B cell (primary cell): ENCODE measurements around the gene DMKN. TPM values are rescaled to one million over a fixed set of nuclear protein-coding genes. Genes with fewer than 3 reads are reported as not detected.

Experiments used
- ATAC-seq: fragments of 200-7000 bp; cut with Tn5 transposase; one replicate; pipeline ENCODE4 v1.10.0; 2021; ENCODE audit warnings: low read depth, mild to moderate bottlenecking, moderate number of reproducible peaks, moderate library complexity
- CTCF ChIA-PET: fragments of 350-600 bp; sonication (Branson Sonifier 250); formaldehyde crosslinking; loops from one replicate; lab custom pipeline; 2021; ENCODE audit warnings: antibody characterized with exemption, inconsistent platforms; lab: Charles Lee
- POLR2A ChIA-PET: fragments of 350-600 bp; sonication (Branson Sonifier 250); formaldehyde crosslinking; loops from one replicate; lab custom pipeline; 2021; ENCODE audit warnings: antibody characterized with exemption; lab: Charles Lee
- DNase-seq: peaks from one replicate; pipeline ENCODE4 v3.0.0; 2013
- H2AFZ ChIP-seq: 2 replicates; pipeline ENCODE4 v1.6.1; 2012; ENCODE audit warnings: mild to moderate bottlenecking, low read depth, low read length; ENCODE audit not compliant: insufficient read depth, poor library complexity, severe bottlenecking
- H3K27ac ChIP-seq, 2 donors: 1 replicate in 1 of 2; 2 replicates in 1 of 2; pipeline ENCODE4 v1.5.1; 2012 to 2013; ENCODE audit warnings: low read length in 2 of 2, mild to moderate bottlenecking in 2 of 2, moderate library complexity in 1 of 2
- H3K27me3 ChIP-seq, 4 experiments: fragments of 200-600 bp in 1 of 4; sonication (generic) in 1 of 4; replicated peaks in 1 of 4; 1 replicate in 2 of 4; 2 replicates in 2 of 4; pipeline versions ENCODE4 v1.6.1 to v1.7.0; 2013 to 2016; ENCODE audit warnings: low read length in 3 of 4, mild to moderate bottlenecking in 2 of 4, mixed read lengths in 1 of 4, moderate library complexity in 1 of 4; ENCODE audit not compliant: insufficient read depth in 4 of 4, control insufficient read depth in 3 of 4; ENCODE audit errors: control extremely low read depth in 1 of 4
- H3K36me3 ChIP-seq, 2 experiments: replicated peaks in 1 of 2; 1 replicate in 1 of 2; 2 replicates in 1 of 2; pipeline versions ENCODE4 v1.6.1 to v1.7.1; 2013; ENCODE audit warnings: low read length in 1 of 2; ENCODE audit not compliant: insufficient read depth in 2 of 2, control insufficient read depth in 1 of 2; ENCODE audit errors: control extremely low read depth in 1 of 2, extremely low read depth in 1 of 2
- H3K4me1 ChIP-seq, 2 donors: fragments of 200-600 bp in 1 of 2; sonication (generic) in 1 of 2; 1 replicate in 1 of 2; 2 replicates in 1 of 2; pipeline versions ENCODE4 v1.5.1 to v1.6.1; 2013 to 2017; ENCODE audit warnings: low read length in 2 of 2; ENCODE audit not compliant: control insufficient read depth in 2 of 2, insufficient read depth in 2 of 2
- H3K4me2 ChIP-seq: replicated peaks from 2 replicates; pipeline ENCODE3; 2012; ENCODE audit warnings: mild to moderate bottlenecking, low read depth, low read length; ENCODE audit not compliant: poor library complexity, severe bottlenecking
- H3K4me3 ChIP-seq, 5 experiments: fragments of 200-600 bp in 1 of 5; sonication (generic) in 1 of 5; 1 replicate in 3 of 5; 2 replicates in 2 of 5; pipeline versions ENCODE4 v1.5.1 to v1.7.0; 2011 to 2016; ENCODE audit warnings: low read length in 4 of 5, mild to moderate bottlenecking in 4 of 5, low read depth in 2 of 5, control low read depth in 1 of 5, moderate library complexity in 1 of 5; ENCODE audit not compliant: insufficient read depth in 1 of 5; ENCODE audit errors: control extremely low read depth in 1 of 5, extremely low read depth in 1 of 5
- H3K79me2 ChIP-seq: fragments of 200-600 bp; sonication (generic); one replicate; pipeline ENCODE4 v1.6.0; 2016; ENCODE audit warnings: low read length; ENCODE audit not compliant: control insufficient read depth, insufficient read depth
- H3K9ac ChIP-seq: fragments of 200-600 bp; sonication (generic); 2 replicates; pipeline ENCODE4 v1.6.1; 2017; ENCODE audit warnings: mild to moderate bottlenecking, low read length, moderate library complexity
- H3K9me3 ChIP-seq, 3 donors: one replicate each; pipeline versions ENCODE4 v1.6.1 to v1.7.1; 2013; ENCODE audit warnings: low read length in 2 of 3; ENCODE audit not compliant: control insufficient read depth in 2 of 3, insufficient read depth in 1 of 3; ENCODE audit errors: control extremely low read depth in 1 of 3
- H4K20me1 ChIP-seq: 2 replicates; pipeline ENCODE4 v1.6.0; 2012; ENCODE audit warnings: mild to moderate bottlenecking, low read length; ENCODE audit not compliant: insufficient read depth, control insufficient read depth, poor library complexity, severe bottlenecking
- H3K27ac Mint-ChIP-seq: one replicate; pipeline ENCODE4 v1.8.0; 2021; ENCODE audit warnings: mixed read lengths
- H3K27me3 Mint-ChIP-seq: one replicate; pipeline ENCODE4 v1.8.0; 2021; ENCODE audit warnings: mixed read lengths
- H3K4me1 Mint-ChIP-seq: one replicate; pipeline ENCODE4 v1.8.0; 2021; ENCODE audit warnings: mixed read lengths
- H3K4me3 Mint-ChIP-seq: one replicate; pipeline ENCODE4 v1.8.0; 2021; ENCODE audit warnings: mixed read lengths
- H3K9me3 Mint-ChIP-seq: one replicate; pipeline ENCODE4 v1.8.0; 2022; ENCODE audit warnings: mixed read lengths; ENCODE audit not compliant: insufficient read depth
- EZH2 ChIP-seq: IDR thresholded peaks from 2 replicates; pipeline ENCODE4 v1.6.1; 2012; ENCODE audit warnings: borderline replicate concordance, low read depth, mild to moderate bottlenecking, moderate library complexity, low read length; ENCODE audit not compliant: insufficient read depth, poor library complexity, severe bottlenecking
- WGBS: methylation state at CpG from one replicate; pipeline ENCODE4 v1.1.5; 2013; ENCODE audit warnings: missing lambda C conversion rate; ENCODE audit not compliant: insufficient coverage; 5-methylcytosine and 5-hydroxymethylcytosine counted together
- intact Hi-C: fragments of 100-400 bp; cut with micrococcal nuclease; formaldehyde crosslinking; loops from one replicate; pipeline ENCODE4 v1.10.0; 2022
- polyA plus RNA-seq: library from polyadenylated mRNA; depleted of rRNA; stranded (reverse); fragments of >200 nt; gene quantifications from 2 replicates; pipeline ENCODE4 v1.2.3, GENCODE V29; 2012
- total RNA-seq, 2 donors: library from RNA; stranded (reverse); fragments of 120-200 nt in 1 of 2; gene quantifications; 1 replicate in 1 of 2; 2 replicates in 1 of 2; pipeline versions ENCODE4 v1.2.3 to v1.2.4, GENCODE V29; 2013 to 2022
- TF ChIP-seq, protein P1 (sequence below): fragments of 200-600 bp; IDR thresholded peaks from one replicate; pipeline ENCODE4 v1.8.0; 2022; ENCODE audit warnings: antibody characterized with exemption, mild to moderate bottlenecking

Gene DMKN
- total and polyA plus RNA-seq, 2 donors (not counting 1 experiment from before 2014, with no cell fraction given): 0.58 to 4.5 TPM

DNA sequence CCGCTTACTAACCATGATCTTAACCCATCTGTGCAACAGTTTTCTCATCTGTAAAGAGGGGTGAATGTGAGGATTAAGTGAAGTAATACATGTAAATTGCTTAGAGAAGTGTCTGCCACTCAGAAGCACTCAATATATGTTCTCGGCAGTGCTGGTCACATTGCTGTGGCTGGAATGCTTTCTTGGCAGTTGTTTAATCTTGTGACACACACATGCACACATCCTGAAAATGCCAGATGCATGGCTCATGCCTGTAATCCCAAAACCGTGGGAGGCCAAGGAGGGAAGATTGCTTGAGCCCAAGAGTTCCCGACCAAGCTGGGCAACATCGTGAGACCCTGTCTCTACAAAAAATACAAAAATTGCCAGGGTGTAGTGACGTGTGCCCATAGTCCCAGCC is 4.9 kb upstream of the DMKN start:
- Mint-ChIP-seq H3K27ac (no peak overlapping the region), H3K9me3 (no peaks in the 10 kb centered on the region), H3K4me3 (no peak overlapping the region), H3K27me3 (peaks cover 33% of the 10 kb centered on the region), H3K4me1 (no peaks in the 10 kb centered on the region)
- POLR2A ChIA-PET: interaction anchor here (0.7 kb wide), 1 partner anchor 17 kb away, joined by 3 read pairs; no protein-coding TSS in a partner anchor
- Histone ChIP-seq H3K27ac (no peak overlapping the region), H4K20me1 (no peaks in the 10 kb centered on the region), H3K4me2 (no peak overlapping the region), H3K36me3 (no peaks in the 10 kb centered on the region), H3K9ac (no peak overlapping the region), H3K9me3 (no peaks in the 10 kb centered on the region), H2AFZ (no peak overlapping the region), H3K27me3 (peaks cover 0 to 9% (median 2%) of the 10 kb centered on the region in 4 experiments), H3K4me3 (no peak overlapping the region), H3K4me1 (no peaks in the 10 kb centered on the region), H3K79me2 (no peaks in the 10 kb centered on the region)
- intact Hi-C loops: no loop called here
- CTCF ChIA-PET: no interaction called here
- DNase-seq: no peak
- TF ChIP-seq EZH2: no peak
- TF ChIP-seq, protein P1, sequence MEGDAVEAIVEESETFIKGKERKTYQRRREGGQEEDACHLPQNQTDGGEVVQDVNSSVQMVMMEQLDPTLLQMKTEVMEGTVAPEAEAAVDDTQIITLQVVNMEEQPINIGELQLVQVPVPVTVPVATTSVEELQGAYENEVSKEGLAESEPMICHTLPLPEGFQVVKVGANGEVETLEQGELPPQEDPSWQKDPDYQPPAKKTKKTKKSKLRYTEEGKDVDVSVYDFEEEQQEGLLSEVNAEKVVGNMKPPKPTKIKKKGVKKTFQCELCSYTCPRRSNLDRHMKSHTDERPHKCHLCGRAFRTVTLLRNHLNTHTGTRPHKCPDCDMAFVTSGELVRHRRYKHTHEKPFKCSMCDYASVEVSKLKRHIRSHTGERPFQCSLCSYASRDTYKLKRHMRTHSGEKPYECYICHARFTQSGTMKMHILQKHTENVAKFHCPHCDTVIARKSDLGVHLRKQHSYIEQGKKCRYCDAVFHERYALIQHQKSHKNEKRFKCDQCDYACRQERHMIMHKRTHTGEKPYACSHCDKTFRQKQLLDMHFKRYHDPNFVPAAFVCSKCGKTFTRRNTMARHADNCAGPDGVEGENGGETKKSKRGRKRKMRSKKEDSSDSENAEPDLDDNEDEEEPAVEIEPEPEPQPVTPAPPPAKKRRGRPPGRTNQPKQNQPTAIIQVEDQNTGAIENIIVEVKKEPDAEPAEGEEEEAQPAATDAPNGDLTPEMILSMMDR: no peak
- WGBS: 88% methylated on average over 5 of the region's 6 CpGs
- no peak for ATAC-seq

DNA sequence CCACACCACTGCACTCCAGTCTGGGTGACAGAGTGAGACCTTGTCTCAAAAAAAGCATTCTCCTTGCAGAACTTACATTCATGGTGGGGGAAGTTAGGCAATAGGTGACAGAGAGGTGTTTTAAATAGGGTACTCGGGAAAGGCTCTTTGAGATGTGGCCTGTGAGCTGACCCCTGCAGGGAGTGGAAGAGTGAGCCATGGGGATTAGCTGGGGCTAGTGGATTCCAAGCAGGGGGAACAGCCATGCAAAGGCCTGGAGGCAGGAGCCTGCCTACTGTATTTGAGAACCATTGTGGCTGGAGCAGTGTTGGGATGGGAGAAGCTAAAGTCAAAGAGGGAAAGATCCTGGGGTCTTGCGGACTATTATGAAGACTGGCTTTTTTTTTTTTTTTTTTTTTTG is 3.9 kb upstream of the DMKN start:
- H3K4me1 Mint-ChIP-seq: no peaks in the 10 kb centered on the region
- Histone ChIP-seq H3K4me3 (no peak overlapping the region), H3K9me3 (no peaks in the 10 kb centered on the region), H3K4me2 (no peak overlapping the region), H3K4me1 (no peaks in the 10 kb centered on the region), H3K9ac (no peak overlapping the region), H3K36me3 (no peaks in the 10 kb centered on the region), H2AFZ (no peak overlapping the region), H3K27me3 (peaks cover 0 to 18% (median 2%) of the 10 kb centered on the region in 4 experiments), H3K27ac (no peak overlapping the region), H3K79me2 (no peaks in the 10 kb centered on the region), H4K20me1 (no peaks in the 10 kb centered on the region)
- 94% methylated on average over 2 of the region's 2 CpGs for WGBS
- ATAC-seq (no peak), DNase-seq (no peak)
- ChIA-PET CTCF (interaction anchor here (1.5 kb wide), 1 partner anchor 10 kb away, joined by 6 read pairs; no protein-coding TSS in a partner anchor), POLR2A (no interaction called here)
- intact Hi-C loops: no loop called here
- TF ChIP-seq, protein P1: no peak
- no peak for TF ChIP-seq EZH2
- H3K9me3 Mint-ChIP-seq: no peaks in the 10 kb centered on the region
- no peak overlapping the region for H3K4me3 Mint-ChIP-seq
- H3K27me3 Mint-ChIP-seq: peaks cover 35% of the 10 kb centered on the region
- H3K27ac Mint-ChIP-seq: no peak overlapping the region
